Kidney (tissue), 14 donors: Measurements from ENCODE around the gene SYN1. TPM values are rescaled to one million over a fixed set of nuclear protein-coding genes. Genes with fewer than 3 reads are reported as not detected.

Experiments used
- DNase-seq, 5 donors: peaks; one replicate each; pipeline ENCODE4 v3.0.0-alpha.2; 2013 to 2020
- FAIRE-seq: peaks from 2 replicates; lab custom pipeline; 2012; peaks lifted over from hg19 to GRCh38; lab: Jason Lieb, UNC
- H3K27ac ChIP-seq, 2 donors: one replicate each; pipeline ENCODE4 v1.7.0; 2013; ENCODE audit warnings: low read depth in 2 of 2, low read length in 2 of 2, inconsistent platforms in 1 of 2
- H3K27me3 ChIP-seq: one replicate; pipeline ENCODE4 v1.7.1; 2013; ENCODE audit warnings: low read length, inconsistent platforms; ENCODE audit not compliant: control insufficient read depth, insufficient read depth
- H3K36me3 ChIP-seq, 3 donors: one replicate each; pipeline versions ENCODE4 v1.7.0 to v1.7.1; 2013; ENCODE audit warnings: low read length in 3 of 3, control low read depth in 1 of 3, inconsistent platforms in 1 of 3; ENCODE audit not compliant: insufficient read depth in 3 of 3, control insufficient read depth in 2 of 3
- H3K4me1 ChIP-seq, 3 donors: one replicate each; pipeline versions ENCODE4 v1.7.0 to v1.7.1; 2013; ENCODE audit warnings: low read length in 3 of 3, inconsistent platforms in 1 of 3, low read depth in 1 of 3; ENCODE audit not compliant: control insufficient read depth in 2 of 3, insufficient read depth in 2 of 3
- H3K4me3 ChIP-seq, 3 donors: one replicate each; pipeline versions ENCODE4 v1.7.0 to v1.8.1; 2013; ENCODE audit warnings: low read length in 3 of 3, control low read depth in 1 of 3, inconsistent platforms in 1 of 3
- H3K9ac ChIP-seq, 3 donors: one replicate each; pipeline versions ENCODE4 v1.7.0 to v1.7.1; 2013; ENCODE audit warnings: low read length in 3 of 3, control low read depth in 1 of 3, inconsistent platforms in 1 of 3
- H3K9me3 ChIP-seq, 3 donors: one replicate each; pipeline versions ENCODE4 v1.7.0 to v1.7.1; 2013; ENCODE audit warnings: low read length in 3 of 3, control low read depth in 1 of 3, inconsistent platforms in 1 of 3; ENCODE audit not compliant: control insufficient read depth in 2 of 3, insufficient read depth in 1 of 3
- CTCF ChIP-seq: IDR thresholded peaks from 3 replicates; pipeline ENCODE4 v1.5.1; 2012; ENCODE audit warnings: mild to moderate bottlenecking, moderate library complexity, borderline replicate concordance; ENCODE audit not compliant: insufficient read depth; ENCODE audit errors: extremely low read depth
- intact Hi-C: fragments of 100-400 bp; cut with DNase I; formaldehyde crosslinking; loops from one replicate; pipeline ENCODE4 v1.11.1; 2022
- polyA plus RNA-seq: library from polyadenylated mRNA; stranded (reverse); fragments of 350-450 nt; fragmentation: Illumina TruSeq; extraction: RNeasy Lipid Tissue Mini Kit (QIAGEN cat#74804); gene quantifications from one replicate; pipeline ENCODE4 v1.2.3, GENCODE V29; 2014; ENCODE audit warnings: low read depth, low replicate concordance; ENCODE audit not compliant: insufficient read depth
- total RNA-seq: library from RNA; stranded (reverse); fragmentation: NEBNext Ultra II Directional; extraction: Animal tissue kit (Norgen Biotek cat#: 25700); gene quantifications from one replicate; pipeline ENCODE4 v1.2.1, GENCODE V29; 2021
- donor health status: control.
- donor health status: control.
- donor health status: control.
- donor health status: control.
- donor health status: control.
- donor health status: DM: yes; HTN: yes; CAD: no.
- donor health status: Normal renal cell carcinoma (clear cell type).

SYN1 gene
- total and polyA plus RNA-seq, 2 donors from 2014 or later = 0.85 to 0.88 TPM

GRCh38 chrX:47623540-47624027 is 3.9 kb upstream of the SYN1 start:
- H3K4me3 ChIP-seq = peak overlapping the region in 1 of 3 donors; percentile 37
- no peak overlapping the region for H3K27ac ChIP-seq
- no peaks in the 10 kb centered on the region for H3K36me3 ChIP-seq

GRCh38 chrX:47621851-47622250 is 2.2 kb upstream of the SYN1 start:
- no peaks in the 10 kb centered on the region for H3K9me3 ChIP-seq
- DNase-seq (no peak), FAIRE-seq (no peak)
- H3K27me3 ChIP-seq = no peaks in the 10 kb centered on the region
- intact Hi-C loops = no loop called here
- no peaks in the 10 kb centered on the region for H3K4me1 ChIP-seq
- no peaks in the 10 kb centered on the region for H3K36me3 ChIP-seq
- no peak overlapping the region for H3K27ac ChIP-seq
- H3K9ac ChIP-seq = no peak overlapping the region
- H3K4me3 ChIP-seq = no peak overlapping the region
- no peak for TF ChIP-seq CTCF

More at GRCh38 chrX:47623540-47624027, 3.9 kb upstream of the SYN1 start:
- FAIRE-seq = no peak
- peak; percentile 77 to 87 (median 81) for DNase-seq
- intact Hi-C loops = no loop called here
- H3K4me1 ChIP-seq = no peaks in the 10 kb centered on the region
- H3K9me3 ChIP-seq = no peaks in the 10 kb centered on the region
- no peaks in the 10 kb centered on the region for H3K27me3 ChIP-seq
- H3K9ac ChIP-seq = no peak overlapping the region
- TF ChIP-seq CTCF = no peak

- intact Hi-C loops = no loop called here
- FAIRE-seq = no peak
- H3K27me3 ChIP-seq = no peaks in the 10 kb centered on the region
Measured at GRCh38 chrX:47620303-47620685, 637 bp upstream of the SYN1 start.

More at GRCh38 chrX:47620303-47620685, 637 bp upstream of the SYN1 start:
- H3K4me3 ChIP-seq = no peak overlapping the region
- no peaks in the 10 kb centered on the region for H3K36me3 ChIP-seq
- no peak for TF ChIP-seq CTCF
- DNase-seq = no peak
- H3K9me3 ChIP-seq = no peaks in the 10 kb centered on the region
- no peaks in the 10 kb centered on the region for H3K4me1 ChIP-seq
- no peak overlapping the region for H3K27ac ChIP-seq
- no peak overlapping the region for H3K9ac ChIP-seq
